HepG2 (cell line): Measurements from ENCODE around the gene ECM1. TPM values are rescaled to one million over a fixed set of nuclear protein-coding genes. Genes with fewer than 3 reads are reported as not detected.

ENCODE experiments used
- AKAP8 ChIP-seq: sonication (generic); formaldehyde crosslinking; IDR thresholded peaks from 2 replicates; pipeline ENCODE4 v1.5.1; 2020; ENCODE audit warnings: mild to moderate bottlenecking, missing genetic modification reagents
- BORCS8-MEF2B ChIP-seq: sonication (generic); formaldehyde crosslinking; IDR thresholded peaks from 2 replicates; pipeline ENCODE4 v1.8.0; 2022; ENCODE audit warnings: mild to moderate bottlenecking, missing genetic modification reagents
- DMAP1 ChIP-seq: IDR thresholded peaks from 2 replicates; pipeline ENCODE4 v1.6.1; 2016
- FOSL1 ChIP-seq: sonication (generic); formaldehyde crosslinking; IDR thresholded peaks from 2 replicates; pipeline ENCODE4 v1.9.0; 2021; ENCODE audit warnings: missing genetic modification reagents, borderline replicate concordance
- FOXO1 ChIP-seq: sonication (generic); formaldehyde crosslinking; IDR thresholded peaks from 2 replicates; pipeline ENCODE4 v1.4.0; 2020; ENCODE audit warnings: missing genetic modification reagents
- GATAD1 ChIP-seq: IDR thresholded peaks from 2 replicates; pipeline ENCODE4 v1.6.1; 2016; ENCODE audit warnings: missing genetic modification reagents, missing compliant biosample characterization
- HDAC2 ChIP-seq: sonication (generic); formaldehyde crosslinking; IDR thresholded peaks from 2 replicates; pipeline ENCODE4 v1.4.0; 2020; ENCODE audit warnings: missing genetic modification reagents
- NCOA2 ChIP-seq: sonication (generic); formaldehyde crosslinking; IDR thresholded peaks from 2 replicates; pipeline ENCODE4 v1.8.0; 2022; ENCODE audit warnings: inconsistent platforms
- PAXIP1 ChIP-seq: sonication (generic); formaldehyde crosslinking; conservative IDR thresholded peaks from 2 replicates; pipeline ENCODE4 v1.4.0; 2020; ENCODE audit warnings: mild to moderate bottlenecking, missing genetic modification reagents, moderate library complexity
- PRDM10 ChIP-seq: sonication (generic); formaldehyde crosslinking; IDR thresholded peaks from 2 replicates; pipeline ENCODE4 v1.4.0; 2020; ENCODE audit warnings: low read depth, missing genetic modification reagents
- REPIN1 ChIP-seq: sonication (generic); formaldehyde crosslinking; IDR thresholded peaks from 2 replicates; pipeline ENCODE4 v1.8.0; 2022; ENCODE audit warnings: missing genetic modification reagents, low read depth, mild to moderate bottlenecking, borderline replicate concordance
- SIX4 ChIP-seq: sonication (generic); formaldehyde crosslinking; IDR thresholded peaks from 2 replicates; pipeline ENCODE4 v1.4.0; 2020; ENCODE audit warnings: missing genetic modification reagents
- TARDBP ChIP-seq: sonication (generic); formaldehyde crosslinking; IDR thresholded peaks from 2 replicates; pipeline ENCODE4 v1.8.0; 2022; ENCODE audit warnings: mild to moderate bottlenecking, missing genetic modification reagents
- THAP9 ChIP-seq: sonication (generic); formaldehyde crosslinking; IDR thresholded peaks from 2 replicates; pipeline ENCODE4; 2020; ENCODE audit warnings: missing genetic modification reagents, mild to moderate bottlenecking, borderline replicate concordance
- ZFP91 ChIP-seq: sonication (generic); formaldehyde crosslinking; IDR thresholded peaks from 2 replicates; pipeline ENCODE4 v1.9.0; 2022; ENCODE audit warnings: missing genetic modification reagents, mild to moderate bottlenecking, borderline replicate concordance
- ZIK1 ChIP-seq: sonication (generic); formaldehyde crosslinking; IDR thresholded peaks from 2 replicates; pipeline ENCODE4 v1.5.0; 2020; ENCODE audit warnings: mild to moderate bottlenecking, low read depth, missing genetic modification reagents, borderline replicate concordance
- ZSCAN31 ChIP-seq: sonication (generic); formaldehyde crosslinking; IDR thresholded peaks from 2 replicates; pipeline ENCODE4 v1.5.0; 2020; ENCODE audit warnings: low read depth, mild to moderate bottlenecking, missing genetic modification reagents
- polyA plus RNA-seq, 8 experiments: library from polyadenylated mRNA; depleted of rRNA in 3 of 8; stranded (reverse) in 7 of 8; unstranded in 1 of 8; fragments of >200 nt; fragmentation: Illumina TruSeq in 4 of 8; extraction: Trizol in 4 of 8; gene quantifications; 2 replicates each; pipeline versions ENCODE4 v1.2.1 to v1.2.3, GENCODE V29; 2011 to 2016; ENCODE audit warnings: low read depth in 4 of 8, missing spikeins in 1 of 8, mixed read lengths in 1 of 8; ENCODE audit not compliant: insufficient read depth in 1 of 8
- total RNA-seq, 5 experiments: library from RNA; depleted of rRNA; stranded (reverse); fragments of >200 nt; fragmentation: Illumina TruSeq; extraction: Trizol; gene quantifications; 2 replicates each; pipeline ENCODE4 v1.2.3, GENCODE V29; 2016; ENCODE audit warnings: low read depth in 1 of 5

ECM1 gene
- total and polyA plus RNA-seq, 2 of the 13 experiments (the other 11 are each of a cell fraction or from before 2014, with no cell fraction given), result 0.42 to 1.0 TPM

GRCh38 chr1:150561974-150562445 lies 54.1 kb downstream of the ECM1 start (continued):
- peak; percentile 55; the same call in 1 of the 2 replicates for TF ChIP-seq REPIN1 (CRISPR knock-in tag)
- peak; percentile 76 for TF ChIP-seq DMAP1 (CRISPR knock-in tag)
- peak; percentile 53; the same call in 1 of the 2 replicates for TF ChIP-seq PAXIP1 (CRISPR knock-in tag)
- TF ChIP-seq GATAD1 (CRISPR knock-in tag), result 0 out of 2 replicates have a peak, but pooled peaks have one; percentile 32
- TF ChIP-seq THAP9 (CRISPR knock-in tag), result no peak
- peak; percentile 58; the same call in 1 of the 2 replicates for TF ChIP-seq AKAP8 (CRISPR knock-in tag)
- TF ChIP-seq ZFP91 (CRISPR knock-in tag), result peak; percentile 42; the same call in 1 of the 2 replicates
- TF ChIP-seq NCOA2, result peak; percentile 95
- TF ChIP-seq ZIK1, result peak; percentile 32; the same call in 1 of the 2 replicates
- TF ChIP-seq PRDM10 (CRISPR knock-in tag), result peak; percentile 76
- no peak for TF ChIP-seq FOSL1
- no peak for TF ChIP-seq ZSCAN31
- TF ChIP-seq FOXO1 (CRISPR knock-in tag), result peak; percentile 69
- TF ChIP-seq SIX4, result peak; percentile 53; the same call in 1 of the 2 replicates
- TF ChIP-seq HDAC2 (CRISPR knock-in tag), result peak; percentile 49
- peak; percentile 91 for TF ChIP-seq TARDBP (CRISPR knock-in tag)
- peak; percentile 51; the same call in 1 of the 2 replicates for TF ChIP-seq BORCS8-MEF2B
